PC-3 (cell line): ENCODE data around the gene CEP104. TPM values are rescaled to one million over a fixed set of nuclear protein-coding genes. Genes with fewer than 3 reads are reported as not detected.

Source experiments
- ATAC-seq: fragments of 200-7000 bp; cut with Tn5 transposase; 2 replicates; pipeline ENCODE4 v1.9.1; 2020; ENCODE audit warnings: mild to moderate bottlenecking, moderate library complexity
- BruUV-seq: library from RNA; stranded (reverse); fragments of 400-500 nt; replicated peaks from 2 replicates; lab custom pipeline; 2021; lab: Mats Ljungman, UMichigan
- CTCF ChIA-PET: fragments of 300-600 bp; sonication (Branson Sonifier 250); formaldehyde crosslinking; loops from one replicate; lab custom pipeline; 2022; ENCODE audit warnings: antibody characterized with exemption; lab: Charles Lee
- POLR2A ChIA-PET: fragments of 300-600 bp; sonication (Branson Sonifier 250); formaldehyde crosslinking; loops from one replicate; lab custom pipeline; 2022; ENCODE audit warnings: antibody characterized with exemption; ENCODE audit not compliant: unreplicated experiment; lab: Charles Lee
- DNase-seq: peaks from one replicate; pipeline ENCODE4 v3.0.0-alpha.2; 2015
- H2AFZ ChIP-seq: fragments of 300-600 bp; sonication (generic); 2 replicates; pipeline ENCODE4 v1.6.0; 2016; ENCODE audit warnings: antibody characterized with exemption, low read length
- H3F3A ChIP-seq: fragments of 300-600 bp; sonication (generic); one replicate; pipeline ENCODE4 v1.6.0; 2017; ENCODE audit warnings: antibody characterized with exemption, low read length, control low read depth, mild to moderate bottlenecking; ENCODE audit not compliant: unreplicated experiment
- H3K27ac ChIP-seq: fragments of 300-600 bp; sonication (generic); 2 replicates; pipeline ENCODE4 v1.5.1; 2016; ENCODE audit warnings: mild to moderate bottlenecking, low read length
- H3K27me3 ChIP-seq: fragments of 300-600 bp; sonication (generic); 2 replicates; pipeline ENCODE4 v1.6.1; 2016; ENCODE audit warnings: low read length, mixed read lengths
- H3K36me3 ChIP-seq: fragments of 300-600 bp; sonication (generic); 2 replicates; pipeline ENCODE4 v1.6.1; 2016; ENCODE audit warnings: low read depth, mixed run types, low read length, mixed read lengths
- H3K4me1 ChIP-seq: fragments of 300-600 bp; sonication (generic); 2 replicates; pipeline ENCODE4 v1.5.1; 2016; ENCODE audit warnings: low read length; ENCODE audit not compliant: insufficient read depth
- H3K4me2 ChIP-seq: fragments of 300-600 bp; sonication (generic); 2 replicates; pipeline ENCODE4 v1.6.0; 2016; ENCODE audit warnings: low read length
- H3K4me3 ChIP-seq: fragments of 300-600 bp; sonication (generic); 2 replicates; pipeline ENCODE4 v1.5.1; 2016; ENCODE audit warnings: mild to moderate bottlenecking, low read length, mixed read lengths
- H3K79me2 ChIP-seq: fragments of 300-600 bp; sonication (generic); 2 replicates; pipeline ENCODE4 v1.6.1; 2017; ENCODE audit warnings: low read length, mixed read lengths
- H3K9ac ChIP-seq: fragments of 300-600 bp; sonication (generic); 2 replicates; pipeline ENCODE4 v1.6.0; 2016; ENCODE audit warnings: mild to moderate bottlenecking, low read length
- H3K9me2 ChIP-seq: fragments of 300-600 bp; sonication (generic); replicated peaks from 2 replicates; pipeline ENCODE4 v1.6.1; 2016; ENCODE audit warnings: mixed run types, low read length, mixed read lengths
- H3K9me3 ChIP-seq: fragments of 300-600 bp; sonication (generic); 2 replicates; pipeline ENCODE4 v1.6.1; 2016; ENCODE audit warnings: low read length, mixed read lengths
- H4K20me1 ChIP-seq: fragments of 300-600 bp; sonication (generic); 2 replicates; pipeline ENCODE4 v1.6.1; 2016; ENCODE audit warnings: low read length, mixed read lengths
- CTCF ChIP-seq: fragments of 300-600 bp; sonication (generic); conservative IDR thresholded peaks from 2 replicates; pipeline ENCODE4 v1.5.1; 2017; ENCODE audit warnings: antibody characterized with exemption, low read depth, mild to moderate bottlenecking, low read length
- EZH2 ChIP-seq: fragments of 300-600 bp; sonication (generic); IDR thresholded peaks from one replicate; pipeline ENCODE4 v1.6.1; 2017; ENCODE audit warnings: antibody characterized with exemption, mild to moderate bottlenecking, low read length; ENCODE audit not compliant: unreplicated experiment
- EZH2phosphoT487 ChIP-seq: fragments of 300-600 bp; sonication (generic); IDR thresholded peaks from 2 replicates; pipeline ENCODE4 v1.6.1; 2018; ENCODE audit warnings: mild to moderate bottlenecking, antibody characterized with exemption, low read length, borderline replicate concordance
- intact Hi-C: fragments of 100-400 bp; cut with micrococcal nuclease; formaldehyde crosslinking; loops from 2 replicates; pipeline ENCODE4 v1.9.0; 2023
- total RNA-seq: library from RNA; depleted of rRNA; stranded (reverse); fragments of >200 nt; gene quantifications from 2 replicates; pipeline ENCODE4 v1.2.3, GENCODE V29; 2014

The CEP104 gene
- total RNA-seq, 1 experiment from 2014 or later, result 64.1 TPM

DNA sequence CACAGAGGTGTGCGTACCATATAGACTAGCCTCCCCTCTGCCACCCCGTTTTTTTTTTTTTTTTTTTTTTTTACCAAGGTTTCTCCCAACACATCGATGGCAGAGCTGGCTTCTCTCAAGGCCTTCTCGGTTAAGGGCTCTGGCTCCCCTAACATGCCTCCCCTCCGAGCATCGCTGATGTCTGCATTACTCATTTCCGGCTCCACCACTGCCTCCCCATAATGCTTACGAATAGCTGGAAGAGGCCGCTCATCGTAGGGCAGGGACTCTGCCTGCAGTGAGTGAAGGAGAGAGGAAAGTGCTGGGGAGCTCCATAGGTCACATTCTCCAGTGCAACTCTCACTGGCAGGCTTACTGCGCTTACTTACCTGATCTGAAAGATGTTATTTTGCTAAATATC, 20.6 kb downstream of the CEP104 start:
- Histone ChIP-seq H3K4me3 (no peak overlapping the region), H4K20me1 (no peaks in the 10 kb centered on the region), H3K9ac (no peak overlapping the region), H3K9me3 (peaks cover 7% of the 10 kb centered on the region; the same call in 1 of the 2 replicates), H3K27ac (no peak overlapping the region), H3K79me2 (no peaks in the 10 kb centered on the region), H2AFZ (no peak overlapping the region), H3K27me3 (no peaks in the 10 kb centered on the region), H3K9me2 (no peaks in the 10 kb centered on the region), H3K36me3 (peaks cover 72% of the 10 kb centered on the region), H3K4me1 (no peaks in the 10 kb centered on the region), H3K4me2 (no peak overlapping the region), H3F3A (no peaks in the 10 kb centered on the region)
- no TSS peak for BruUV-seq
- TF ChIP-seq CTCF (no peak), EZH2phosphoT487 (no peak), EZH2 (no peak)
- intact Hi-C loops, result no loop called here
- ChIA-PET POLR2A (no interaction called here), CTCF (no interaction called here)
- no peak for ATAC-seq
- no peak for DNase-seq

DNA sequence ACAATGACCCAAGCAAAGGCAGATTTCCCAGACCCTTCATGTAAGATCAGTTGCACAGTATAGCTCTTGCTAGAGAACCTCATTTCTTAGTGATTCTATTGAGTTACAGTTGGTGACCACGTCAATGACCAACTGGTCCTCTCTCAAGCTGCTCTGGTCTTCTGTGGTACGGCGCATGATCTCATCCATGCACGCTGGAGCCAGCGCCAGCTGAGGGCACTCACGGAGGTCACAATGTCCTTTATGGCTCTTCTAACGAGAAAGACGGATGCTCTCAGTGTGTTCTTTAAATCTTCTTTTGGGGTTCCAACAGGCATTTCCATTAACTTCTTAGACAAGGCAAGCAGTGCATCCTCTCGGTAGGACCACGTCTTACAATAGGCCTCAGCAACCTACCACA, 22.3 kb downstream of the CEP104 start:
- TF ChIP-seq EZH2 (no peak), EZH2phosphoT487 (no peak)
- Histone ChIP-seq H4K20me1 (no peaks in the 10 kb centered on the region), H3K79me2 (no peaks in the 10 kb centered on the region), H3K9me3 (peaks cover 7% of the 10 kb centered on the region; the same call in 1 of the 2 replicates), H3K4me2 (no peak overlapping the region), H2AFZ (no peak overlapping the region), H3K27me3 (no peaks in the 10 kb centered on the region), H3K4me1 (no peaks in the 10 kb centered on the region), H3K9me2 (no peaks in the 10 kb centered on the region), H3K36me3 (peaks cover 73% of the 10 kb centered on the region), H3K27ac (no peak overlapping the region), H3F3A (no peaks in the 10 kb centered on the region), H3K9ac (no peak overlapping the region), H3K4me3 (no peak overlapping the region)
- DNase-seq (no peak), ATAC-seq (no peak)
- POLR2A ChIA-PET, result no interaction called here
- CTCF ChIA-PET, result no interaction called here
- intact Hi-C loops, result no loop called here
- BruUV-seq, result no TSS peak

DNA sequence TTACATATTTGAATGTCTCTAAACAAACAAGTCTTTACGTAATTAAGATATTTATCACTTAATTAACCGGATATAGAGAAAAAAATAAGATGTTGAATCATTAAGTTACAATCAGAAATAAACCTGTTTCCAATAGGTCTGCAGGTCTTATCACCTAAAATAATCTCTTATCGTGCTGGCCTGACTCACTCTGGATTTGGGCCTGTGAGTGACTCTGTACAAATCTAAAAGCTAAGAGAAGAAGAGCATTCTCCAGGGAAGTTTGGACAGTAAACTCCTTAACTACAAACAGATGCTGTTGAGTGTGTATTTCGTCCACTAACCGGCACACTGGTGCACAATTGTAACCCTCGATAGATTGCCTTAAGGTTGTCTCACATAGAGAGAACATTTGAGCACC, 25.3 kb downstream of the CEP104 start:
- ChIA-PET CTCF (no interaction called here), POLR2A (no interaction called here)
- ATAC-seq (no peak), DNase-seq (no peak)
- Histone ChIP-seq H3F3A (no peaks in the 10 kb centered on the region), H2AFZ (no peak overlapping the region), H3K9me2 (no peaks in the 10 kb centered on the region), H3K4me3 (no peak overlapping the region), H3K4me1 (no peaks in the 10 kb centered on the region), H3K36me3 (peaks cover 58% of the 10 kb centered on the region), H3K9ac (no peak overlapping the region), H3K4me2 (no peak overlapping the region), H3K9me3 (no peaks in the 10 kb centered on the region), H3K79me2 (no peaks in the 10 kb centered on the region), H3K27me3 (no peaks in the 10 kb centered on the region), H4K20me1 (no peaks in the 10 kb centered on the region), H3K27ac (no peak overlapping the region)
- intact Hi-C loops, result no loop called here
- TF ChIP-seq EZH2phosphoT487 (no peak), EZH2 (no peak), CTCF (no peak)
- BruUV-seq, result no TSS peak
